Measurements from ENCODE around the gene EBF3.

DNA sequence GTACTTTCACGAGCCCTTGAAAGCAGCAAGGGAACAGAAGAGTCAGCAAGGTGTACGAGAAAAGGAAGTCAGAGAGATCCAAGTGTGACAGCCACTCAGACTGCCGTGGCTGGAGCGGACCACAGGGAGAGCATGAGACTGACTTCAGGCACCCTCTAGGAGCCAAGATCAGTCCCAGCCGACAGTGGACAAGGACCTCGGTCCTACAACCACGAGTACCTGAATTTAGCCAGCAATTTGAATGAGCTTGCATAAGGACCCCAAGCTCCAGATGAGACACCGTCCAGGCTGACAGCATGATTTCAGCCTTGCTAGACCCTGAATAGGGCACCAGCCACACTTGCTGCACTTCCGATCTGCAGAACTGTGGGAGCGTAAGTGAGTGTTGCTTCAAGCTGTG lies 13.7 kb upstream of the EBF3 start:
- TF ChIP-seq, protein P1, sequence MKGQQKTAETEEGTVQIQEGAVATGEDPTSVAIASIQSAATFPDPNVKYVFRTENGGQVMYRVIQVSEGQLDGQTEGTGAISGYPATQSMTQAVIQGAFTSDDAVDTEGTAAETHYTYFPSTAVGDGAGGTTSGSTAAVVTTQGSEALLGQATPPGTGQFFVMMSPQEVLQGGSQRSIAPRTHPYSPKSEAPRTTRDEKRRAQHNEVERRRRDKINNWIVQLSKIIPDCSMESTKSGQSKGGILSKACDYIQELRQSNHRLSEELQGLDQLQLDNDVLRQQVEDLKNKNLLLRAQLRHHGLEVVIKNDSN (IDR thresholded peaks at IDR 0.05), result no peak
- TF ChIP-seq CREB1 (IDR thresholded peaks at IDR 0.05; ENCODE audit: low read depth) (no peak), EP300 (IDR thresholded peaks at IDR 0.05; ENCODE audit: borderline replicate concordance) (no peak), EGR1 (IDR thresholded peaks at IDR 0.05) (no peak), TAF1 (IDR thresholded peaks at IDR 0.05; ENCODE audit: low read depth) (no peak), TEAD4 (IDR thresholded peaks at IDR 0.05) (no peak), YY1 (IDR thresholded peaks at IDR 0.05; ENCODE audit: low read depth) (no peak), NFIC (IDR thresholded peaks at IDR 0.05) (no peak)
- TF ChIP-seq, protein P2, sequence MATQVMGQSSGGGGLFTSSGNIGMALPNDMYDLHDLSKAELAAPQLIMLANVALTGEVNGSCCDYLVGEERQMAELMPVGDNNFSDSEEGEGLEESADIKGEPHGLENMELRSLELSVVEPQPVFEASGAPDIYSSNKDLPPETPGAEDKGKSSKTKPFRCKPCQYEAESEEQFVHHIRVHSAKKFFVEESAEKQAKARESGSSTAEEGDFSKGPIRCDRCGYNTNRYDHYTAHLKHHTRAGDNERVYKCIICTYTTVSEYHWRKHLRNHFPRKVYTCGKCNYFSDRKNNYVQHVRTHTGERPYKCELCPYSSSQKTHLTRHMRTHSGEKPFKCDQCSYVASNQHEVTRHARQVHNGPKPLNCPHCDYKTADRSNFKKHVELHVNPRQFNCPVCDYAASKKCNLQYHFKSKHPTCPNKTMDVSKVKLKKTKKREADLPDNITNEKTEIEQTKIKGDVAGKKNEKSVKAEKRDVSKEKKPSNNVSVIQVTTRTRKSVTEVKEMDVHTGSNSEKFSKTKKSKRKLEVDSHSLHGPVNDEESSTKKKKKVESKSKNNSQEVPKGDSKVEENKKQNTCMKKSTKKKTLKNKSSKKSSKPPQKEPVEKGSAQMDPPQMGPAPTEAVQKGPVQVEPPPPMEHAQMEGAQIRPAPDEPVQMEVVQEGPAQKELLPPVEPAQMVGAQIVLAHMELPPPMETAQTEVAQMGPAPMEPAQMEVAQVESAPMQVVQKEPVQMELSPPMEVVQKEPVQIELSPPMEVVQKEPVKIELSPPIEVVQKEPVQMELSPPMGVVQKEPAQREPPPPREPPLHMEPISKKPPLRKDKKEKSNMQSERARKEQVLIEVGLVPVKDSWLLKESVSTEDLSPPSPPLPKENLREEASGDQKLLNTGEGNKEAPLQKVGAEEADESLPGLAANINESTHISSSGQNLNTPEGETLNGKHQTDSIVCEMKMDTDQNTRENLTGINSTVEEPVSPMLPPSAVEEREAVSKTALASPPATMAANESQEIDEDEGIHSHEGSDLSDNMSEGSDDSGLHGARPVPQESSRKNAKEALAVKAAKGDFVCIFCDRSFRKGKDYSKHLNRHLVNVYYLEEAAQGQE (IDR thresholded peaks at IDR 0.05; ENCODE audit: low read depth), result no peak
- TF ChIP-seq, protein P3, sequence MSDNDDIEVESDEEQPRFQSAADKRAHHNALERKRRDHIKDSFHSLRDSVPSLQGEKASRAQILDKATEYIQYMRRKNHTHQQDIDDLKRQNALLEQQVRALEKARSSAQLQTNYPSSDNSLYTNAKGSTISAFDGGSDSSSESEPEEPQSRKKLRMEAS (IDR thresholded peaks at IDR 0.05), result no peak

Measured in Ishikawa (cell line).